Fibroblast of the conjunctiva (primary cell): Measurements from ENCODE around the gene ZNF793.
A peak's percentile ranks its signal among the peaks of the same experiment; 100 is the strongest.

Experiments
- DNase-seq: peaks from one replicate; pipeline ENCODE4 v3.0.0-alpha.2; 2010; ENCODE audit warnings: low read depth

Gene ZNF793

GRCh38 chr19:37506387-37507166, at the start of gene ZNF793:
Gene ZNF793, plus strand, starts transcription at chr19:37506939. Its CDS starts 16,501 bp downstream, at chr19:37523440.
- DNase-seq, result peak; percentile 55

GRCh38 chr19:37466277-37466797, 40.4 kb upstream of the ZNF793 start:
- no peak for DNase-seq

- DNase-seq, result peak; percentile 85
Observed at GRCh38 chr19:37466798-37467607, 39.7 kb upstream of the ZNF793 start, which contains the start of gene ZNF569. Gene ZNF569, minus strand, starts transcription at chr19:37467444. Its CDS starts 22,523 bp downstream, at chr19:37444921.

GRCh38 chr19:37467608-37468090, 39.1 kb upstream of the ZNF793 start:
- no peak for DNase-seq

- DNase-seq, result peak; percentile 74
Observed at GRCh38 chr19:37468961-37469777, 37.6 kb upstream of the ZNF793 start, which contains the start of gene ZNF570. Gene ZNF570, plus strand, starts transcription at chr19:37469356. Its CDS starts 999 bp downstream, at chr19:37470355.

GRCh38 chr19:37470216-37470615, 36.5 kb upstream of the ZNF793 start:
- no peak for DNase-seq

GRCh38 chr19:37472165-37472564, 34.6 kb upstream of the ZNF793 start:
- DNase-seq, result no peak

- no peak for DNase-seq
Observed at GRCh38 chr19:37484406-37485168, 22.2 kb upstream of the ZNF793 start.

GRCh38 chr19:37492213-37492612, 14.5 kb upstream of the ZNF793 start:
- no peak for DNase-seq

- DNase-seq, result no peak
Observed at GRCh38 chr19:37505958-37506386, 767 bp upstream of the ZNF793 start.

- no peak for DNase-seq
Observed at GRCh38 chr19:37507167-37507464, 377 bp downstream of the ZNF793 start.

- no peak for DNase-seq
Observed at GRCh38 chr19:37511186-37511585, 4.4 kb downstream of the ZNF793 start.

- no peak for DNase-seq
Observed at GRCh38 chr19:37511821-37512220, 5.1 kb downstream of the ZNF793 start.

- no peak for DNase-seq
Observed at GRCh38 chr19:37513397-37513796, 6.7 kb downstream of the ZNF793 start.

- DNase-seq, result no peak
Observed at GRCh38 chr19:37519890-37520289, 13.2 kb downstream of the ZNF793 start.

GRCh38 chr19:37537391-37537947, 30.7 kb downstream of the ZNF793 start:
- DNase-seq, result no peak

GRCh38 chr19:37551129-37551993, 44.6 kb downstream of the ZNF793 start:
- peak; percentile 47 for DNase-seq

- no peak for DNase-seq
Observed at GRCh38 chr19:37563518-37563917, 56.8 kb downstream of the ZNF793 start.

- DNase-seq, result no peak
Observed at GRCh38 chr19:37564624-37565369, 58.1 kb downstream of the ZNF793 start.
